Measurements from ENCODE around the gene GSE1. TPM values are rescaled to one million over a fixed set of nuclear protein-coding genes. Genes with fewer than 3 reads are reported as not detected.

The GSE1 gene
- total RNA-seq, 1 experiment from 2014 or later: 90.2 TPM

GRCh38 chr16:85657267-85657650, 44.1 kb downstream of the GSE1 start:
- Histone ChIP-seq H3K4me3 (replicated peaks in 1 of 2; ENCODE audit: low read depth in 1 of 2, low read length in 2 of 2) (no peak overlapping the region), H3K9ac (ENCODE audit: low read length) (no peak overlapping the region), H3K4me2 (ENCODE audit: low read length) (no peak overlapping the region), H3K36me3 (ENCODE audit: control insufficient read depth in 1 of 2, insufficient read depth in 2 of 2, low read length in 2 of 2) (peaks cover 40 to 53% of the 10 kb centered on the region in 2 experiments), H2AFZ (ENCODE audit: low read depth, low read length, poor library complexity, severe bottlenecking) (no peak overlapping the region), H3K27ac (ENCODE audit: low read depth, low read length) (no peak overlapping the region; the same call in 1 of the 2 replicates), H3K79me2 (ENCODE audit: insufficient read depth, low read length) (peaks cover 4% of the 10 kb centered on the region; the same call in 1 of the 2 replicates), H4K20me1 (ENCODE audit: insufficient read depth) (peaks cover 4% of the 10 kb centered on the region; the same call in 1 of the 2 replicates), H3K4me1 (ENCODE audit: control insufficient read depth in 1 of 2, insufficient read depth in 2 of 2, low read length in 2 of 2) (peaks cover 0 to 20% of the 10 kb centered on the region in 2 experiments; a peak in 2 of 4 replicates), H3K9me2 (ENCODE audit: insufficient read depth) (no peaks in the 10 kb centered on the region), H3K27me3 (ENCODE audit: insufficient read depth, low read length) (no peaks in the 10 kb centered on the region), H3K9me3 (ENCODE audit: control insufficient read depth in 1 of 2, insufficient read depth in 1 of 2, low read depth in 1 of 2, low read length in 2 of 2) (no peaks in the 10 kb centered on the region)
- TF ChIP-seq EGR1 (IDR thresholded peaks at IDR 0.05; ENCODE audit: low read depth) (no peak), JUND (IDR thresholded peaks at IDR 0.05) (no peak), TCF7L2 (IDR thresholded peaks at IDR 0.05; ENCODE audit: borderline replicate concordance, extremely low read depth, insufficient read depth, insufficient read length) (no peak), ELF1 (IDR thresholded peaks at IDR 0.05; ENCODE audit: borderline replicate concordance, low read depth) (no peak), EZH2 (IDR thresholded peaks at IDR 0.05) (no peak), YY1 (IDR thresholded peaks at IDR 0.05; ENCODE audit: extremely low read depth, insufficient replicate concordance, low read depth, low read length) (no peak), ZBTB33 (IDR thresholded peaks at IDR 0.05; ENCODE audit: extremely low read depth, insufficient replicate concordance, low read length) (no peak), SRF (IDR thresholded peaks at IDR 0.05; ENCODE audit: low read depth) (no peak)
- TF ChIP-seq, protein P1, sequence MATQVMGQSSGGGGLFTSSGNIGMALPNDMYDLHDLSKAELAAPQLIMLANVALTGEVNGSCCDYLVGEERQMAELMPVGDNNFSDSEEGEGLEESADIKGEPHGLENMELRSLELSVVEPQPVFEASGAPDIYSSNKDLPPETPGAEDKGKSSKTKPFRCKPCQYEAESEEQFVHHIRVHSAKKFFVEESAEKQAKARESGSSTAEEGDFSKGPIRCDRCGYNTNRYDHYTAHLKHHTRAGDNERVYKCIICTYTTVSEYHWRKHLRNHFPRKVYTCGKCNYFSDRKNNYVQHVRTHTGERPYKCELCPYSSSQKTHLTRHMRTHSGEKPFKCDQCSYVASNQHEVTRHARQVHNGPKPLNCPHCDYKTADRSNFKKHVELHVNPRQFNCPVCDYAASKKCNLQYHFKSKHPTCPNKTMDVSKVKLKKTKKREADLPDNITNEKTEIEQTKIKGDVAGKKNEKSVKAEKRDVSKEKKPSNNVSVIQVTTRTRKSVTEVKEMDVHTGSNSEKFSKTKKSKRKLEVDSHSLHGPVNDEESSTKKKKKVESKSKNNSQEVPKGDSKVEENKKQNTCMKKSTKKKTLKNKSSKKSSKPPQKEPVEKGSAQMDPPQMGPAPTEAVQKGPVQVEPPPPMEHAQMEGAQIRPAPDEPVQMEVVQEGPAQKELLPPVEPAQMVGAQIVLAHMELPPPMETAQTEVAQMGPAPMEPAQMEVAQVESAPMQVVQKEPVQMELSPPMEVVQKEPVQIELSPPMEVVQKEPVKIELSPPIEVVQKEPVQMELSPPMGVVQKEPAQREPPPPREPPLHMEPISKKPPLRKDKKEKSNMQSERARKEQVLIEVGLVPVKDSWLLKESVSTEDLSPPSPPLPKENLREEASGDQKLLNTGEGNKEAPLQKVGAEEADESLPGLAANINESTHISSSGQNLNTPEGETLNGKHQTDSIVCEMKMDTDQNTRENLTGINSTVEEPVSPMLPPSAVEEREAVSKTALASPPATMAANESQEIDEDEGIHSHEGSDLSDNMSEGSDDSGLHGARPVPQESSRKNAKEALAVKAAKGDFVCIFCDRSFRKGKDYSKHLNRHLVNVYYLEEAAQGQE (IDR thresholded peaks at IDR 0.05; ENCODE audit: low read depth): no peak
- CTCF ChIA-PET: interaction anchor here (1.2 kb wide), 1 partner anchor 46 kb away, joined by 3 read pairs; no protein-coding TSS in a partner anchor
- no TSS peak for BruUV-seq (replicated peaks)
- RAD21 ChIA-PET (ENCODE audit: low non-redundant PET in 1 of 2, low total read pairs in 2 of 2, uncharacterized antibody in 2 of 2, unreplicated experiment in 2 of 2): no interaction called here
- POLR2A ChIA-PET: no interaction called here
- intact Hi-C loops (cut with micrococcal nuclease): loop anchor here (5.0 kb wide), 1 partner anchor 60 kb away; no protein-coding TSS in a partner anchor
- no peak for ATAC-seq
- no peak for DNase-seq (ENCODE audit: low read depth, low spot score)
